Measurements from ENCODE around the gene RNF144B. TPM values are rescaled to one million over a fixed set of nuclear protein-coding genes. Genes with fewer than 3 reads are reported as not detected.
"Not testable (repeated sequence)": the region's sequence is repeated elsewhere in the genome, so short reads cannot be mapped to it uniquely, and the experiment has no call there.

The RNF144B gene
- total and polyA plus RNA-seq, 10 donors: 6.5 to 82.5 (median 45.3) TPM

GRCh38 chr6:18395177-18395855, 8.2 kb downstream of the RNF144B start:
- intact Hi-C loops (cut with DNase I; ENCODE audit: low total_unique reads): no loop called here
- Histone ChIP-seq H3K4me3 (no peak overlapping the region), H3K27ac (peak overlapping the region in 1 of 8 donors; percentile 14), H3K4me1 (peaks cover 0 to 93% (median 15%) of the 10 kb centered on the region in 6 donors), H3K9me3 (no peaks in the 10 kb centered on the region), H3K27me3 (replicated peaks in 1 of 7) (peaks cover 0 to 4% (median 0%) of the 10 kb centered on the region in 7 donors), H3K36me3 (peaks cover 0 to 63% (median 2%) of the 10 kb centered on the region in 6 donors)
- 69 to 82% (median 76%) methylated on average over 2 of the region's 2 CpGs for WGBS, 5 donors
- DNase-seq: no peak
- TF ChIP-seq POLR2A (IDR thresholded peaks at IDR 0.05) (no peak), POLR2AphosphoS5 (IDR thresholded peaks at IDR 0.05) (no peak), CTCF (IDR thresholded peaks at IDR 0.05 in 8 of 11, conservative IDR thresholded peaks at IDR 0.05 in 3 of 11) (no peak)

GRCh38 chr6:18395856-18396197, 8.7 kb downstream of the RNF144B start:
- H3K27ac ChIP-seq: no peak overlapping the region
- H3K4me3 ChIP-seq: no peak overlapping the region
- TF ChIP-seq POLR2AphosphoS5 (IDR thresholded peaks at IDR 0.05): no peak
- TF ChIP-seq CTCF (IDR thresholded peaks at IDR 0.05 in 8 of 11, conservative IDR thresholded peaks at IDR 0.05 in 3 of 11): no peak
- TF ChIP-seq POLR2A (IDR thresholded peaks at IDR 0.05): no peak
- peaks cover 0 to 4% (median 0%) of the 10 kb centered on the region in 7 donors for H3K27me3 ChIP-seq (replicated peaks in 1 of 7)
- no peaks in the 10 kb centered on the region for H3K9me3 ChIP-seq
- intact Hi-C loops (cut with DNase I; ENCODE audit: low total_unique reads): no loop called here
- peaks cover 0 to 65% (median 2%) of the 10 kb centered on the region in 6 donors for H3K36me3 ChIP-seq
- no peak for DNase-seq
- WGBS, 5 donors: 93 to 98% (median 96%) methylated on average over 1 of the region's 1 CpG
- H3K4me1 ChIP-seq: peaks cover 2 to 93% (median 19%) of the 10 kb centered on the region in 6 donors

GRCh38 chr6:18397701-18398100, 10.6 kb downstream of the RNF144B start:
- no peak for DNase-seq
- 64 to 86% (median 70%) methylated on average over 6 of the region's 6 CpGs for WGBS, 5 donors
- Histone ChIP-seq H3K27me3 (replicated peaks in 1 of 7) (peaks cover 0 to 4% (median 0%) of the 10 kb centered on the region in 7 donors), H3K27ac (peak overlapping the region in 4 of 8 donors; percentile 32 to 90 (median 60)), H3K4me1 (peaks cover 9 to 93% (median 25%) of the 10 kb centered on the region in 6 donors), H3K36me3 (peaks cover 0 to 56% (median 2%) of the 10 kb centered on the region in 6 donors), H3K9me3 (no peaks in the 10 kb centered on the region), H3K4me3 (no peak overlapping the region)
- intact Hi-C loops (cut with DNase I; ENCODE audit: low total_unique reads): no loop called here
- TF ChIP-seq POLR2AphosphoS5 (IDR thresholded peaks at IDR 0.05) (peak in 1 of 3 donors; percentile 4), CTCF (IDR thresholded peaks at IDR 0.05 in 8 of 11, conservative IDR thresholded peaks at IDR 0.05 in 3 of 11) (no peak), POLR2A (IDR thresholded peaks at IDR 0.05) (no peak)

- whole genome bisulfite sequencing, 5 donors: 71 to 95% (median 85%) methylated on average over 4 of the region's 4 CpGs
- Histone ChIP-seq H3K27ac (peak overlapping the region in 4 of 8 donors; percentile 32 to 90 (median 88)), H3K36me3 (peaks cover 0 to 54% (median 2%) of the 10 kb centered on the region in 6 donors), H3K4me1 (peaks cover 9 to 93% (median 27%) of the 10 kb centered on the region in 6 donors)
- DNase-seq; H3K4me3 ChIP-seq; intact Hi-C loops (cut with DNase I; ENCODE audit: low total_unique reads); H3K27me3 ChIP-seq (replicated peaks in 1 of 7); H3K9me3 ChIP-seq: not testable (repeated sequence)
Measured at GRCh38 chr6:18398225-18398624, 11.1 kb downstream of the RNF144B start.

Measured in spleen (tissue), 11 donors.